ENCODE measurements around the gene MAP3K5.

MAP3K5 gene

DNA sequence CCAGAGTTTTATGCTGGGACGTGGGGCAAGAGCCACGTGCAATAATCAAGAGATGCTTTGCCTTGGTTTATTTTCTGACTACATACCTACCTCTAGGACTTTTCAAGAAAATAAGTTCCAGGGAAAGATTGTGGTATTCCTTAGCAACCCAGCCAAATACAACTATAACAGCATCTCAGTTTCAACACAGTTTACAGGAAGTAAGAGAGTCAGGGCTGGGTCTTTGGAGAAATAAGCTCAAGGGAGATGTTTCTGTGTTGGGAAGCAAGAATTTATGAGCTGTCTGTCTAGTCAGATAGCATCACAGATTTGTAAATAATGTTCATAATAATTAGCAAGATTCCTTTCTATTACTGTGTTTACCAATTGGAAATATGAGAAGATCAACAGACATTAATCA, 35.1 kb downstream of the MAP3K5 start:
- DNase-seq, result no peak
- peaks cover 0 to 69% (median 25%) of the 10 kb centered on the region in 4 donors for H3K4me1 ChIP-seq
- H3K4me3 ChIP-seq, result no peak overlapping the region
- no peaks in the 10 kb centered on the region for H3K9me3 ChIP-seq
- peak overlapping the region; percentile 32 to 67 for H3K27ac ChIP-seq
- H3K36me3 ChIP-seq, result no peaks in the 10 kb centered on the region
- TF ChIP-seq, protein P1, sequence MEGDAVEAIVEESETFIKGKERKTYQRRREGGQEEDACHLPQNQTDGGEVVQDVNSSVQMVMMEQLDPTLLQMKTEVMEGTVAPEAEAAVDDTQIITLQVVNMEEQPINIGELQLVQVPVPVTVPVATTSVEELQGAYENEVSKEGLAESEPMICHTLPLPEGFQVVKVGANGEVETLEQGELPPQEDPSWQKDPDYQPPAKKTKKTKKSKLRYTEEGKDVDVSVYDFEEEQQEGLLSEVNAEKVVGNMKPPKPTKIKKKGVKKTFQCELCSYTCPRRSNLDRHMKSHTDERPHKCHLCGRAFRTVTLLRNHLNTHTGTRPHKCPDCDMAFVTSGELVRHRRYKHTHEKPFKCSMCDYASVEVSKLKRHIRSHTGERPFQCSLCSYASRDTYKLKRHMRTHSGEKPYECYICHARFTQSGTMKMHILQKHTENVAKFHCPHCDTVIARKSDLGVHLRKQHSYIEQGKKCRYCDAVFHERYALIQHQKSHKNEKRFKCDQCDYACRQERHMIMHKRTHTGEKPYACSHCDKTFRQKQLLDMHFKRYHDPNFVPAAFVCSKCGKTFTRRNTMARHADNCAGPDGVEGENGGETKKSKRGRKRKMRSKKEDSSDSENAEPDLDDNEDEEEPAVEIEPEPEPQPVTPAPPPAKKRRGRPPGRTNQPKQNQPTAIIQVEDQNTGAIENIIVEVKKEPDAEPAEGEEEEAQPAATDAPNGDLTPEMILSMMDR (IDR thresholded peaks at IDR 0.05), result peak in 1 of 2 experiments; percentile 31
- H3K27me3 ChIP-seq, result no peaks in the 10 kb centered on the region
- intact Hi-C loops (cut with DNase I; ENCODE audit: low total_unique reads), result no loop called here

DNA sequence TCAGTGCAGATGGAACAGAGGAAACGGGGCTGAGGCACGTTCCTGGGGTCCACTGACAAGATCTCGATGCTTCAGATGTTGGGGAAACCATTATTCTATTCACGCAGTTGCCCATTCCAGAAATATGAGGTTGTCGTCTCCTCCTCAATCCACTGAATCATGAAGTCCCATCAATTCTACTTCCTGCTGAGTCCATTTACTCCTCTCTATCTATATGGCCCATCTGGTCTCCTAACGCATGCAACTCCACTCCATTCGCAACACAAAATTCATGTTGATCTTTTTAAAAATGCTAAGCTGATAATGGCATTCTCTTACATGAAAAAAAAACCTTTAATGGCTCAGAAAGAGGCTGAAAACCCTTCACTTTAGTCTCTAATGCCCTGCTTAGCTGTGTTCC, 37.5 kb downstream of the MAP3K5 start:
- Histone ChIP-seq H3K9me3 (no peaks in the 10 kb centered on the region), H3K4me3 (no peak overlapping the region), H3K27me3 (no peaks in the 10 kb centered on the region), H3K4me1 (peaks cover 0 to 69% (median 26%) of the 10 kb centered on the region in 4 donors), H3K36me3 (no peaks in the 10 kb centered on the region), H3K27ac (no peak overlapping the region)
- TF ChIP-seq, protein P1 (IDR thresholded peaks at IDR 0.05), result no peak
- intact Hi-C loops (cut with DNase I; ENCODE audit: low total_unique reads), result no loop called here
- DNase-seq, result no peak

DNA sequence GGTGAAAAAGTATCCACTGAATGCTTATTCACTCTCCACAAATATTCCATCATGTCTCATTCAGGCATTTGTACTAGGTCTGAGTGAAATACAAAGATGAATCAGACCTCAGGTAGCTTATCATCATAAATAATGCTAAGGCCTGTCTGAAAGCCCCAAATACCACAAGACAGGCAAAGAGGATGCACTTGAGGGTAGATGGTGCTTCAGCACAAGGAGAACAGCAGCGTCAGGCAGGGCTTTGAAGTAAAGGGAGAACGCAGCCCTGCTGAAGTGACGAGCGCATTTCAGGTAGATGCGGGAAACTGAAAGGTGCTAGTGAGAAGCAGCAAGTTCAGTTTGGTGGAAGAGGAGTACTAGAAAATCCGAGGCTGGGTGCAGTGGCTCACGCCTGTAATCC, 38.7 kb downstream of the MAP3K5 start:
- peaks cover 0 to 63% (median 26%) of the 10 kb centered on the region in 4 donors for H3K4me1 ChIP-seq
- TF ChIP-seq, protein P1 (IDR thresholded peaks at IDR 0.05), result no peak

DNA sequence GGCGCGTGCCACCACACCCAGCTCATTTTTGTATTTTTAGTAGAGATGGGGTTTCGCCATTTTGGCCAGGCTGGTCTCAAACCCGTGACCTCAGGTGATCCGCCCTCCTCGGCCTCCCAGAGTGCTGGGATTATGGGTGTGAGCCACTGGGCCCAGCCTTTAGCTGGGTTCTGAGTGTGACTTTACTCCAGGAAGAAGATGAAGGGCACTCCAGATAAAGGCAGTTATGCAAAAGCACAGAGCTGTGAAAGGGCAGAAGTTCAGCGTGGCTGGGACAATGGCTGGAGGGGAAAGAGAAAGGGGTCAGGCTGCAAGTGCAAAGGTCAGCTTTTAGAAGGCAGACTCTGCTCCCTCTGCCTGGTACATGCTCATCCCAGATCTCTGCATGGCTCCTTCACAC, 39.7 kb downstream of the MAP3K5 start:
- peaks cover 0 to 55% (median 25%) of the 10 kb centered on the region in 4 donors for H3K4me1 ChIP-seq
- TF ChIP-seq, protein P1 (IDR thresholded peaks at IDR 0.05), result no peak
- intact Hi-C loops (cut with DNase I; ENCODE audit: low total_unique reads), result no loop called here
- no peaks in the 10 kb centered on the region for H3K27me3 ChIP-seq
- H3K36me3 ChIP-seq, result no peaks in the 10 kb centered on the region
- H3K27ac ChIP-seq, result no peak overlapping the region
- no peak for DNase-seq
- no peaks in the 10 kb centered on the region for H3K9me3 ChIP-seq
- H3K4me3 ChIP-seq, result no peak overlapping the region

More for the DNA sequence above, 38.7 kb downstream of the MAP3K5 start:
- intact Hi-C loops (cut with DNase I; ENCODE audit: low total_unique reads), result no loop called here
- H3K27ac ChIP-seq, result no peak overlapping the region
- H3K36me3 ChIP-seq, result no peaks in the 10 kb centered on the region
- H3K27me3 ChIP-seq, result no peaks in the 10 kb centered on the region
- no peaks in the 10 kb centered on the region for H3K9me3 ChIP-seq
- DNase-seq, result no peak
- no peak overlapping the region for H3K4me3 ChIP-seq

DNA sequence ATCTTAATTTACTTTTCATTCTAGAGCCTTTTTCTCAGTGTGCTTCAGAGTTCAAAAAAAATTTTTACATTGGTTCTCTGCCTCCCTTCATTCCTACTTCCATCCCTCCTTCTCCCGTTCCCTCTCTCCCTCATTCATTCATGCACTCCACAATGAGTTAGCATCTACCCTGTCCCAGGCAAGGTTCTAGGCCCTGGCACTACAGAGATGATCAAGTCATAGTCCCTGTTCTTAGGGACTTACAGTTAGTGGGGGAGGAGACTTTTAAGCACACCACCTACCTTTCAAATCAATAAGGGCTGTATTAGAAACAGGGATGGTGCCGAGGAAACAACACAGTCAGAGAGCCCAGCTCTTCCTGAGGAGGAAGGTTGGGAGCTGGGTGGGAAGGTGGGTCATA, 40.3 kb downstream of the MAP3K5 start:
- TF ChIP-seq, protein P1 (IDR thresholded peaks at IDR 0.05), result no peak
- DNase-seq, result no peak
- intact Hi-C loops (cut with DNase I; ENCODE audit: low total_unique reads), result no loop called here
- no peak overlapping the region for H3K4me3 ChIP-seq
- no peaks in the 10 kb centered on the region for H3K36me3 ChIP-seq
- peak overlapping the region; percentile 36 to 61 for H3K27ac ChIP-seq
- no peaks in the 10 kb centered on the region for H3K27me3 ChIP-seq
- no peaks in the 10 kb centered on the region for H3K9me3 ChIP-seq
- H3K4me1 ChIP-seq, result peaks cover 0 to 52% (median 21%) of the 10 kb centered on the region in 4 donors

DNA sequence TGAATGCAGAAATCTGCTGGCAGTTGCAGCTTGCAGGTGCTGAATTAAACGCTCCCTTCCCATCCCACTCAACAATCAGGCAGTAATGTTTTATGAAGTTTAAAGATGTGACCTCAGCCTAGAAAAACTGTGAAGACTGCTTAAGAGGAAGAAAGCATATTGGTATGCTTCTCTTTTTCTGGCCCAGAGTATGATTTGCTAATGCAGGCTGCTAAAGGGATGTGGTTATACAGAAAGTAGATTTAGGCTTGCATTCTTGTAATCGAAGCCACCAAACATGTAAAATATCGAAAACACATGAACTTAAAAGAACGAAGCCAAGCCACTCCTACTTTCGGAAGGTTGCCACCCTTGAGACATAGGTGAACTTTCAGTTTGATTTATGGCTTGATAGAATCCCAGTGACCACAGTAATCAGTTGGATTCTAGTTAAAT, 40.7 kb downstream of the MAP3K5 start:
- peak overlapping the region; percentile 36 to 61 for H3K27ac ChIP-seq
- no peaks in the 10 kb centered on the region for H3K9me3 ChIP-seq
- peaks cover 0 to 52% (median 17%) of the 10 kb centered on the region in 4 donors for H3K4me1 ChIP-seq
- no peak for DNase-seq
- no peaks in the 10 kb centered on the region for H3K36me3 ChIP-seq
- H3K27me3 ChIP-seq, result no peaks in the 10 kb centered on the region
- TF ChIP-seq, protein P1 (IDR thresholded peaks at IDR 0.05), result no peak
- no peak overlapping the region for H3K4me3 ChIP-seq
- intact Hi-C loops (cut with DNase I; ENCODE audit: low total_unique reads), result no loop called here
